AG08395 (cell line): Measurements from ENCODE around the gene SPIRE1.
"Not testable (repeated sequence)": the region's sequence is repeated elsewhere in the genome, so short reads cannot be mapped to it uniquely, and the experiment has no call there.

Source experiments
- DNase-seq: peaks from one replicate; pipeline ENCODE4 v3.0.0; 2012; ENCODE audit warnings: mixed read lengths, low spot score

The SPIRE1 gene

GRCh38 chr18:12411456-12411855 lies 246.5 kb downstream of the SPIRE1 start:
- DNase-seq = no peak

- DNase-seq = not testable (repeated sequence)
These were observed 247.2 kb downstream of the SPIRE1 start for GRCh38 chr18:12410747-12411146.

GRCh38 chr18:12410081-12410481 lies 247.8 kb downstream of the SPIRE1 start:
- peak; percentile 25 for DNase-seq

GRCh38 chr18:12409469-12409868 lies 248.4 kb downstream of the SPIRE1 start:
- no peak for DNase-seq

GRCh38 chr18:12408247-12408869 lies 249.5 kb downstream of the SPIRE1 start:
- DNase-seq = no peak

- DNase-seq = no peak
These were observed 251.4 kb downstream of the SPIRE1 start for GRCh38 chr18:12406371-12407111.

GRCh38 chr18:12405066-12405465 lies 252.8 kb downstream of the SPIRE1 start:
- DNase-seq = no peak

- peak; percentile 82 for DNase-seq
These were observed 254.1 kb downstream of the SPIRE1 start for GRCh38 chr18:12403601-12404506.

GRCh38 chr18:12401881-12402280 lies 256.0 kb downstream of the SPIRE1 start:
- no peak for DNase-seq

GRCh38 chr18:12399231-12399630 lies 258.7 kb downstream of the SPIRE1 start:
- DNase-seq = no peak

- DNase-seq = no peak
These were observed 259.3 kb downstream of the SPIRE1 start for GRCh38 chr18:12398625-12399024.

- DNase-seq = no peak
These were observed 260.1 kb downstream of the SPIRE1 start for GRCh38 chr18:12397793-12398192.

GRCh38 chr18:12397254-12397653 lies 260.7 kb downstream of the SPIRE1 start:
- no peak for DNase-seq
